DND-41 (cell line): ENCODE data around the gene TMBIM1.

Experiments used
- ATAC-seq: fragments of 200-7000 bp; cut with Tn5 transposase; 3 replicates; pipeline ENCODE4 v1.9.1; 2021; ENCODE audit warnings: low read depth; ENCODE audit not compliant: insufficient read depth
- DNase-seq: peaks from one replicate; pipeline ENCODE4 v3.0.0-alpha.2; 2020
- H2AFZ ChIP-seq: 2 replicates; pipeline ENCODE4 v1.6.0; 2012; ENCODE audit warnings: low read depth, low read length
- H3K27ac ChIP-seq: 2 replicates; pipeline ENCODE4 v1.5.1; 2012; ENCODE audit warnings: low read length, inconsistent platforms
- H3K27me3 ChIP-seq: fragments of 200-600 bp; sonication (generic); 2 replicates; pipeline ENCODE4 v1.6.0; 2012; ENCODE audit warnings: low read length, mild to moderate bottlenecking, inconsistent platforms; ENCODE audit not compliant: insufficient read depth, poor library complexity
- H3K36me3 ChIP-seq: 2 replicates; pipeline ENCODE4 v1.5.1; 2012; ENCODE audit warnings: low read length, inconsistent platforms; ENCODE audit not compliant: insufficient read depth
- H3K4me1 ChIP-seq: 2 replicates; pipeline ENCODE4 v1.5.1; 2012; ENCODE audit warnings: mild to moderate bottlenecking, low read length; ENCODE audit not compliant: insufficient read depth
- H3K4me2 ChIP-seq: 2 replicates; pipeline ENCODE4 v1.6.0; 2012; ENCODE audit warnings: mild to moderate bottlenecking, moderate library complexity, low read length, inconsistent platforms; ENCODE audit not compliant: insufficient read depth
- H3K4me3 ChIP-seq, 2 experiments: fragments of 200-600 bp in 1 of 2; shearing (Covaris generic) in 1 of 2; 2 replicates each; pipeline ENCODE4 v1.5.1; 2012 to 2016; ENCODE audit warnings: inconsistent platforms in 2 of 2, low read length in 2 of 2, mild to moderate bottlenecking in 2 of 2, low read depth in 1 of 2, moderate library complexity in 1 of 2
- H3K79me2 ChIP-seq: 2 replicates; pipeline ENCODE4 v1.6.0; 2012; ENCODE audit warnings: low read length, inconsistent platforms; ENCODE audit not compliant: insufficient read depth
- H3K9ac ChIP-seq: 2 replicates; pipeline ENCODE4 v1.6.0; 2012; ENCODE audit warnings: low read depth, mild to moderate bottlenecking, inconsistent platforms, low read length, moderate library complexity
- H3K9me3 ChIP-seq: 2 replicates; pipeline ENCODE4 v1.5.1; 2012; ENCODE audit warnings: low read length, moderate library complexity, mild to moderate bottlenecking, inconsistent platforms; ENCODE audit not compliant: insufficient read depth, severe bottlenecking
- H4K20me1 ChIP-seq: 2 replicates; pipeline ENCODE4 v1.6.0; 2012; ENCODE audit warnings: low read length; ENCODE audit not compliant: insufficient read depth
- EZH2 ChIP-seq: IDR thresholded peaks from 3 replicates; pipeline ENCODE4 v1.6.1; 2012; ENCODE audit warnings: borderline replicate concordance, low read depth, mild to moderate bottlenecking, moderate library complexity, low read length, inconsistent platforms; ENCODE audit not compliant: severe bottlenecking
- TF ChIP-seq, protein P1 (sequence below): IDR thresholded peaks from 2 replicates; pipeline ENCODE4 v1.5.1; 2012; ENCODE audit warnings: borderline replicate concordance, low read length, moderate library complexity, mild to moderate bottlenecking; ENCODE audit not compliant: poor library complexity, severe bottlenecking; ENCODE audit errors: extremely low read depth

Gene TMBIM1

DNA sequence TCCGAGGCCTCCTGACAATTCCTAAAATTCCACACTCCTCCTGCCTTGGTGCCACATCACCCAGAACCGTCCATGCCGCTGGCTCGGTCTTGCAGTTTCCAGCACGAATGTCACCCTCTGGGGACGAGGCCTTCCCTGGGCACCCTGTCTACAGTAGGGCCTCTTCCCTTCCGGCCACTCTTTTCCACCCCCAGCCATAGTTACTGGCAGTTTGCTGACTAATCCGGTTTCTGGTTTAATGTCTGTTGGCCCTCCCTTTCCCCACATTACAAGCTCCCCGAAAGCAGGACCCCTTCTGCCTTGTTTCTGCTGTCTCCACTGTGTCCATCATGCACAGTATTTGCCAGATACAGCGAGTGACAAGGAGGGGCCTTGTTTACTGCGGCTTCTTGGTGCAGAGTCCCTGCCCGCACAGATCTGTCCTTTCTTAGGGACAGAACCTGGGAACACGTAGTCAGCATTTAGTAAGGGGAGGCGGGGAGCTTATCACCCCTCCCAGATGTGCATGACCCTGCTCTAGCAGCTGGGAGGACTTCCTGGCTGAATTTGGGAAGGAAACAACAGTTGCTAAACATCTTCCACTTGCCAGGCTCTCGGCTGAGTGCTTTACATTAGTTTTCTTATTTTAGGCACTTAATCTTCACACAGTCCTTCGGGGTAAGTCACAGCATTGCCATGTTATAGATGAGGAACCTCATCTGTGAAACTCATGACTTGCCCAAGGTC is 40.8 kb upstream of the TMBIM1 start:
- Histone ChIP-seq H3K4me1 (no peaks in the 10 kb centered on the region), H3K27me3 (no peaks in the 10 kb centered on the region), H3K27ac (no peak overlapping the region), H3K4me2 (no peak overlapping the region), H4K20me1 (no peaks in the 10 kb centered on the region), H3K79me2 (no peaks in the 10 kb centered on the region), H3K9ac (no peak overlapping the region), H3K9me3 (no peaks in the 10 kb centered on the region), H3K36me3 (no peaks in the 10 kb centered on the region), H2AFZ (no peak overlapping the region), H3K4me3 (no peak overlapping the region)
- no peak for TF ChIP-seq EZH2
- TF ChIP-seq, protein P1, sequence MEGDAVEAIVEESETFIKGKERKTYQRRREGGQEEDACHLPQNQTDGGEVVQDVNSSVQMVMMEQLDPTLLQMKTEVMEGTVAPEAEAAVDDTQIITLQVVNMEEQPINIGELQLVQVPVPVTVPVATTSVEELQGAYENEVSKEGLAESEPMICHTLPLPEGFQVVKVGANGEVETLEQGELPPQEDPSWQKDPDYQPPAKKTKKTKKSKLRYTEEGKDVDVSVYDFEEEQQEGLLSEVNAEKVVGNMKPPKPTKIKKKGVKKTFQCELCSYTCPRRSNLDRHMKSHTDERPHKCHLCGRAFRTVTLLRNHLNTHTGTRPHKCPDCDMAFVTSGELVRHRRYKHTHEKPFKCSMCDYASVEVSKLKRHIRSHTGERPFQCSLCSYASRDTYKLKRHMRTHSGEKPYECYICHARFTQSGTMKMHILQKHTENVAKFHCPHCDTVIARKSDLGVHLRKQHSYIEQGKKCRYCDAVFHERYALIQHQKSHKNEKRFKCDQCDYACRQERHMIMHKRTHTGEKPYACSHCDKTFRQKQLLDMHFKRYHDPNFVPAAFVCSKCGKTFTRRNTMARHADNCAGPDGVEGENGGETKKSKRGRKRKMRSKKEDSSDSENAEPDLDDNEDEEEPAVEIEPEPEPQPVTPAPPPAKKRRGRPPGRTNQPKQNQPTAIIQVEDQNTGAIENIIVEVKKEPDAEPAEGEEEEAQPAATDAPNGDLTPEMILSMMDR, result no peak
- no peak for ATAC-seq
- no peak for DNase-seq

DNA sequence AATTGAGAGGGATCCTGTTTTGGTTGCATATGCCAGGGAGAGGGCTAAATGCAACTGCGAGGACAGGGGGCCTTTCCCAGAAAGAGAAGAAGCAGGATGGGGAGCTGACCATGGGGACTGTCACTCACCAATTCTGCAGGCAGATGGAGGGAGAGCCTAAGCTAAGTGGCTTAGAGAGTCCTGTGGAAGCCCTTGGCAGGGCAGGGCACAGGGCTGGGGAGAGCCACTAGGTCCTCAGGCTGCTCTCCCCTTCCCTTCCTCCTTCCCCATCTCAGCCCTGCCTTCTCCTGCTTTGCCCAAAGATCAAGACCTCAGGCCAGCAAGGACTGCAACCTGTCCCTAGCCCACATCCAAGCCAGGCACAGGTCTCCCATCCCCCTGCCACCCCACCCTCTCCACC is 40.0 kb upstream of the TMBIM1 start:
- Histone ChIP-seq H3K9ac (no peak overlapping the region), H3K36me3 (no peaks in the 10 kb centered on the region), H3K9me3 (no peaks in the 10 kb centered on the region), H3K4me2 (no peak overlapping the region), H3K4me3 (no peak overlapping the region), H4K20me1 (no peaks in the 10 kb centered on the region), H3K27ac (no peak overlapping the region), H3K27me3 (no peaks in the 10 kb centered on the region), H3K4me1 (no peaks in the 10 kb centered on the region), H2AFZ (no peak overlapping the region), H3K79me2 (no peaks in the 10 kb centered on the region)
- ATAC-seq (0 out of 3 replicates have a peak, but pooled peaks have one; percentile 29), DNase-seq (no peak)
- TF ChIP-seq EZH2, result no peak

DNA sequence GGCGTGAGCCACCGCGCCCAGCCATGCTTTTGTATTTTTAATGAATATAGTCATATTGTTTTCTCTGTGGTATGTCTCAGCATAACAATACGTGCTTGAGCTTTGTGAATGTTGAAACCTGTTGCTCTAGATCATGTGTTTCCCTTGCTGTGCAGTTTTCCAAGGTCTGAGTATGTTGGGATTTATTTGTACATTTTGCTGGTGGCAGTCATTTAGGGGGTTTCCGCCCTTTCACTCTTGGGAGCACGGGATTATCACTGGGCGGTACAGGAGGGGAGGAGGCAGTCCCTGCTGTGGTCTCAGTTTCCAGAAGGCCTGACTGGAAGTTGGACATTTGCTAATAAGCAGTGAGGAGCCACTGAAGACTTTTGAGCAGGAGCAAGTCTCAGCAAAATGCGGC is 39.4 kb upstream of the TMBIM1 start:
- no peak overlapping the region for H3K4me2 ChIP-seq
- H3K27ac ChIP-seq, result no peak overlapping the region
- H2AFZ ChIP-seq, result no peak overlapping the region

More for the DNA sequence above, 39.4 kb upstream of the TMBIM1 start:
- DNase-seq (no peak), ATAC-seq (no peak)
- H3K9me3 ChIP-seq, result no peaks in the 10 kb centered on the region
- no peaks in the 10 kb centered on the region for H3K36me3 ChIP-seq
- no peaks in the 10 kb centered on the region for H4K20me1 ChIP-seq
- TF ChIP-seq EZH2, result no peak
- TF ChIP-seq, protein P1, result no peak
- H3K27me3 ChIP-seq, result no peaks in the 10 kb centered on the region
- H3K4me1 ChIP-seq, result no peaks in the 10 kb centered on the region
- H3K4me3 ChIP-seq, result no peak overlapping the region
- no peaks in the 10 kb centered on the region for H3K79me2 ChIP-seq
- no peak overlapping the region for H3K9ac ChIP-seq
